ENCODE measurements around the gene HES3.

Gene HES3

DNA sequence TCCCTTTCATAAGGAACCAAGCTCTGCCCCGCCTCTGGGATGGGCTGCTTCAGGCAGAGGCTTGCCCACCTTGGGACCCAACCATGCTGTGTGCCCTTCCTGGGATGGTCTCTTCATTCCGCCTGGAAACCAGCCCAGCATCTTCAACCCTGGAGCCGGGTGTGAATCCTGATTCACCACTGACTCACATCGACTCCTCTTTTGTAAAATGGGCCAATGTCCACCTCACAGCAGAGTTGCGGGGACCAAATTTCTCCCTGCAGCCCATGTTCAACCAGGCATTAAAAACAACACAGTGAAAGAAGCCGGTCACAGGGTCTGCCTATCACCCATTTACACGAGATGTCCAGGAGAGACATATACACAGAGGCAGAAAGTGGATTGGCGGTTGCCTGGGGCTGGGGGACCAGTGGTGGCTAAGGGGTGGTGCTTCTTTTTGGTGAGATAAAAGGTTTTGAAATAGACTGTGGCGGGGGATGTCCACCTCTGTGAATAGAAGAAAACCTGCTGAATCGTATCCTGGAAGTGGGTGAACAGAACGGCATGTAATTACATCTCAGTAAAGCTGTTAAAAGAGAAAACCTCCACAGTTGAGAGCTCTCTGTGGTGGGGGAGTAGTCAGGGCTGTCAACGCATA lies 23.8 kb downstream of the HES3 start:
- Histone ChIP-seq H2BK12ac (ENCODE audit: low read length) (no peak overlapping the region), H3K18ac (ENCODE audit: low read length) (no peak overlapping the region), H3K79me1 (ENCODE audit: low read depth, low read length) (peaks cover 2% of the 10 kb centered on the region), H3K27me3 (ENCODE audit: control insufficient read depth in 3 of 3, insufficient read depth in 3 of 3, low read depth in 1 of 3, low read length in 3 of 3) (no peaks in the 10 kb centered on the region), H2AK5ac (ENCODE audit: low read depth, low read length) (no peak overlapping the region), H3K23ac (ENCODE audit: low read depth, low read length, poor library complexity) (no peak overlapping the region), H3K14ac (ENCODE audit: low read length) (no peak overlapping the region), H4K8ac (ENCODE audit: low read depth, low read length) (no peak overlapping the region), H3K4me2 (ENCODE audit: insufficient read depth, low read length, poor library complexity, severe bottlenecking) (no peak overlapping the region), H3K9me3 (replicated peaks in 1 of 2; ENCODE audit: control insufficient read depth in 2 of 2, insufficient read depth in 1 of 2, low read depth in 1 of 2, low read length in 2 of 2) (no peaks in the 10 kb centered on the region), H3K4me1 (ENCODE audit: control insufficient read depth in 2 of 2, insufficient read depth in 1 of 2, low read depth in 1 of 2, low read length in 2 of 2) (peaks cover 24 to 44% of the 10 kb centered on the region in 2 donors), H3K9ac (ENCODE audit: low read depth, low read length, poor library complexity) (no peak overlapping the region), H3K36me3 (replicated peaks in 1 of 2; ENCODE audit: control insufficient read depth in 2 of 2, insufficient read depth in 2 of 2, low read length in 2 of 2) (peaks cover 7 to 20% of the 10 kb centered on the region in 2 donors), H2BK120ac (ENCODE audit: low read depth, low read length) (no peak overlapping the region), H2BK15ac (ENCODE audit: low read length) (no peak overlapping the region), H4K91ac (ENCODE audit: low read depth, low read length, poor library complexity) (no peak overlapping the region), H3K27ac (replicated peaks; ENCODE audit: low read length) (no peak overlapping the region), H3K4ac (ENCODE audit: low read length) (no peak overlapping the region), H3K4me3 (ENCODE audit: low read length in 2 of 2) (no peak overlapping the region), H2AFZ (ENCODE audit: low read length) (no peak overlapping the region), H2BK5ac (ENCODE audit: low read length) (no peak overlapping the region)
- no CpG with 5 or more reads among the region's 12 CpGs for WGBS, 2 donors (ENCODE audit: extremely low coverage in 2 of 2, insufficient read length in 2 of 2, insufficient replicate concordance in 1 of 2)
- DNase-seq (ENCODE audit: low spot score) = no peak

DNA sequence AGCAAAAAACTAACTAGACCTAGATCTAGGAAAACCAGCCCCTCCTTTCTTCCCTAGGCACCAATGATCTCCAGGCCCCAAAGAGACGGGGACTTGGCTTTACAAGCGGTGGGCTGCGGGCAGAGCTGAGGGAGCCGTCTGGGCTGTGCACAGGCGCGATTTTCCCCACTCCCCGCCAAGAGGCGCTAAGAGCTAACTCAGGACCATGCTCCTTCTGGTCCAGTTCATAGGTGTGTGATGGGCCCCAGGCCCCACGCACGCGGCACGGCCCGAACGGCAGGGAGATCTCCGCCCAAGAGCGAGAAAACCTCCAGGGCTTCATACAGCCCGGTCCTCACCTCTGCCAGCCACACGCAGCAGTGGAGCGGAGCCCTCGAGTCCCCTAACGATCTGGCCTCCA lies 24.4 kb downstream of the HES3 start:
- no peak overlapping the region for H3K14ac ChIP-seq (ENCODE audit: low read length)

DNA sequence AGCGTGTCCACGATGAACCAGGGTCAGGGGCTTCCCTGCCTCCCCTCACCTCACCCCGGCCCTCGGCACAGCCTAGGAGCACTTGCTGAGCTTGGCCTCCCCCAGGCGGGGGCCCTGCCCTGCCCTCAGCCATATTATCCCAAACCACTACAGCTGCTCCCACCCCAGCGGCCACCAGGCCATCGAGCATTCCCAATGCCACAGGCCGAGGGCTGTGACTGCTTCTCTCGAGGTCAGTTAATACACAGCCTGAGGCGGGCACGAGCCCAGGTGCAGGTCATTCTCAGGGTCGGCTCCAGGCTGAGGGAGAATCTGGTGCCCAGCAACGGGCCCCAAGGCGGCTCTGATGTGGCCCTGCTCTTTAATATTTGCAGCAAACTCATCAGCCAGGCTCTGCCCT lies 25.3 kb downstream of the HES3 start:
- H4K8ac ChIP-seq (ENCODE audit: low read depth, low read length) = no peak overlapping the region
- peaks cover 2% of the 10 kb centered on the region for H3K79me1 ChIP-seq (ENCODE audit: low read depth, low read length)
- H2BK12ac ChIP-seq (ENCODE audit: low read length) = no peak overlapping the region
- H2BK5ac ChIP-seq (ENCODE audit: low read length) = peak overlapping the region; percentile 15
- peak overlapping the region; percentile 76 for H2BK15ac ChIP-seq (ENCODE audit: low read length)
- H4K91ac ChIP-seq (ENCODE audit: low read depth, low read length, poor library complexity) = no peak overlapping the region
- no CpG with 5 or more reads among the region's 14 CpGs for WGBS, 2 donors (ENCODE audit: extremely low coverage in 2 of 2, insufficient read length in 2 of 2, insufficient replicate concordance in 1 of 2)
- no peak overlapping the region for H2BK120ac ChIP-seq (ENCODE audit: low read depth, low read length)
- H3K4me1 ChIP-seq (ENCODE audit: control insufficient read depth in 2 of 2, insufficient read depth in 1 of 2, low read depth in 1 of 2, low read length in 2 of 2) = peaks cover 28 to 53% of the 10 kb centered on the region in 2 donors
- no peaks in the 10 kb centered on the region for H3K9me3 ChIP-seq (replicated peaks in 1 of 2; ENCODE audit: control insufficient read depth in 2 of 2, insufficient read depth in 1 of 2, low read depth in 1 of 2, low read length in 2 of 2)
- H3K27me3 ChIP-seq (ENCODE audit: control insufficient read depth in 3 of 3, insufficient read depth in 3 of 3, low read depth in 1 of 3, low read length in 3 of 3) = no peaks in the 10 kb centered on the region
- no peak overlapping the region for H3K4me3 ChIP-seq (ENCODE audit: low read length in 2 of 2)
- H3K23ac ChIP-seq (ENCODE audit: low read depth, low read length, poor library complexity) = peak overlapping the region; percentile 56
- no peak for DNase-seq (ENCODE audit: low spot score)
- peak overlapping the region; percentile 77 for H3K18ac ChIP-seq (ENCODE audit: low read length)
- peak overlapping the region; percentile 89 for H2AK5ac ChIP-seq (ENCODE audit: low read depth, low read length)
- no peak overlapping the region for H3K9ac ChIP-seq (ENCODE audit: low read depth, low read length, poor library complexity)
- H3K4me2 ChIP-seq (ENCODE audit: insufficient read depth, low read length, poor library complexity, severe bottlenecking) = no peak overlapping the region
- H2AFZ ChIP-seq (ENCODE audit: low read length) = no peak overlapping the region
- no peak overlapping the region for H3K27ac ChIP-seq (replicated peaks; ENCODE audit: low read length)
- H3K36me3 ChIP-seq (replicated peaks in 1 of 2; ENCODE audit: control insufficient read depth in 2 of 2, insufficient read depth in 2 of 2, low read length in 2 of 2) = peaks cover 5 to 19% of the 10 kb centered on the region in 2 donors
- peak overlapping the region; percentile 28 for H3K4ac ChIP-seq (ENCODE audit: low read length)
- H3K14ac ChIP-seq (ENCODE audit: low read length) = no peak overlapping the region

More for the DNA sequence above, 24.4 kb downstream of the HES3 start:
- Histone ChIP-seq H3K4me3 (ENCODE audit: low read length in 2 of 2) (no peak overlapping the region), H4K91ac (ENCODE audit: low read depth, low read length, poor library complexity) (no peak overlapping the region), H3K4me2 (ENCODE audit: insufficient read depth, low read length, poor library complexity, severe bottlenecking) (no peak overlapping the region), H3K4me1 (ENCODE audit: control insufficient read depth in 2 of 2, insufficient read depth in 1 of 2, low read depth in 1 of 2, low read length in 2 of 2) (peaks cover 28 to 47% of the 10 kb centered on the region in 2 donors), H3K36me3 (replicated peaks in 1 of 2; ENCODE audit: control insufficient read depth in 2 of 2, insufficient read depth in 2 of 2, low read length in 2 of 2) (peaks cover 7 to 20% of the 10 kb centered on the region in 2 donors), H3K9ac (ENCODE audit: low read depth, low read length, poor library complexity) (no peak overlapping the region), H2BK120ac (ENCODE audit: low read depth, low read length) (no peak overlapping the region), H3K18ac (ENCODE audit: low read length) (no peak overlapping the region), H2BK12ac (ENCODE audit: low read length) (no peak overlapping the region), H3K23ac (ENCODE audit: low read depth, low read length, poor library complexity) (no peak overlapping the region), H2BK15ac (ENCODE audit: low read length) (no peak overlapping the region), H4K8ac (ENCODE audit: low read depth, low read length) (no peak overlapping the region), H3K27me3 (ENCODE audit: control insufficient read depth in 3 of 3, insufficient read depth in 3 of 3, low read depth in 1 of 3, low read length in 3 of 3) (no peaks in the 10 kb centered on the region), H2AFZ (ENCODE audit: low read length) (no peak overlapping the region), H3K27ac (replicated peaks; ENCODE audit: low read length) (no peak overlapping the region), H3K9me3 (replicated peaks in 1 of 2; ENCODE audit: control insufficient read depth in 2 of 2, insufficient read depth in 1 of 2, low read depth in 1 of 2, low read length in 2 of 2) (no peaks in the 10 kb centered on the region), H2BK5ac (ENCODE audit: low read length) (peak overlapping the region; percentile 15), H2AK5ac (ENCODE audit: low read depth, low read length) (no peak overlapping the region), H3K4ac (ENCODE audit: low read length) (no peak overlapping the region), H3K79me1 (ENCODE audit: low read depth, low read length) (peaks cover 2% of the 10 kb centered on the region)
- WGBS, 2 donors (ENCODE audit: extremely low coverage in 2 of 2, insufficient read length in 2 of 2, insufficient replicate concordance in 1 of 2) = no CpG with 5 or more reads among the region's 21 CpGs
- DNase-seq (ENCODE audit: low spot score) = no peak

DNA sequence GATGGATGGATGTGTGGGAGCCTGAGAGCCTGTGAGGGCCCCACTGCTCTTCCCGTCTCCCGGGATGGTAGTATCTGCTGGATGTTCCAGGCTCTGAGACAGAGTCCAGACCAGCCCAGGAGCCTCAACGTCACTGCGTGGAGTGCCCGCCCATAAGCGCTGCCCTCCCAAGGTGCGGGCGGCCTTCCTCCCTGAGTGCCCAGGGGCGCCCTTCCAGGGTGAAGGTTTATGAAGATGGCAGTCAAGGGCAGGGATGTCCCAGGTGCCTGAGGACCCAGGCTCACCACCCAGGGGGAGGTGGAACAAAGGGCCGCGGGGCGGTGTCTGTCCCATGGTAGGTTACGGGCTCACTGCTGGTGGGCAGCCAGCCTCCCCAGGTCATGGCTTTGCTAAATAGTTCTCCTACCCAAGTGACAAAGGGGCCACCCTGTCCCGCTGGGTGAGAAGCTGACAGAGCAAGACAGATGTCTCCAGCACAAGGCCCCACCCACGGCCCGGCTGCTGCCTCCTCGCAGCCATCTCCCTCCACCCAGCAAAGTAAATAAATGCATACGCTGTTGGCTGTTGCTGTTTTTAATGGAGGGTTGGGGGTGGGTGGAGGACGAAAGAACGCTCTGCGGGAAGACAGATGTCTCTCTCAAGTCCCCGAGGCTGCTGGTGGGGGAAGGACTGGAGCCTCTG lies 25.9 kb downstream of the HES3 start:
- peaks cover 28 to 53% of the 10 kb centered on the region in 2 donors for H3K4me1 ChIP-seq (ENCODE audit: control insufficient read depth in 2 of 2, insufficient read depth in 1 of 2, low read depth in 1 of 2, low read length in 2 of 2)
- peak overlapping the region; percentile 95 for H2BK15ac ChIP-seq (ENCODE audit: low read length)
- H3K27me3 ChIP-seq (ENCODE audit: control insufficient read depth in 3 of 3, insufficient read depth in 3 of 3, low read depth in 1 of 3, low read length in 3 of 3) = no peaks in the 10 kb centered on the region
- peak overlapping the region; percentile 48 for H2AK5ac ChIP-seq (ENCODE audit: low read depth, low read length)
- H3K4ac ChIP-seq (ENCODE audit: low read length) = no peak overlapping the region
- no peak overlapping the region for H4K91ac ChIP-seq (ENCODE audit: low read depth, low read length, poor library complexity)
- H2BK5ac ChIP-seq (ENCODE audit: low read length) = no peak overlapping the region
- no peak overlapping the region for H3K4me3 ChIP-seq (ENCODE audit: low read length in 2 of 2)
- no peak overlapping the region for H3K23ac ChIP-seq (ENCODE audit: low read depth, low read length, poor library complexity)
- no peak overlapping the region for H3K4me2 ChIP-seq (ENCODE audit: insufficient read depth, low read length, poor library complexity, severe bottlenecking)
- peak overlapping the region; percentile 79 for H3K18ac ChIP-seq (ENCODE audit: low read length)
- peak overlapping the region; percentile 32 for H3K14ac ChIP-seq (ENCODE audit: low read length)
- H4K8ac ChIP-seq (ENCODE audit: low read depth, low read length) = no peak overlapping the region
- no peak overlapping the region for H2BK12ac ChIP-seq (ENCODE audit: low read length)
- H3K27ac ChIP-seq (replicated peaks; ENCODE audit: low read length) = no peak overlapping the region
- peaks cover 3% of the 10 kb centered on the region for H3K79me1 ChIP-seq (ENCODE audit: low read depth, low read length)
- no peaks in the 10 kb centered on the region for H3K9me3 ChIP-seq (replicated peaks in 1 of 2; ENCODE audit: control insufficient read depth in 2 of 2, insufficient read depth in 1 of 2, low read depth in 1 of 2, low read length in 2 of 2)
- H3K36me3 ChIP-seq (replicated peaks in 1 of 2; ENCODE audit: control insufficient read depth in 2 of 2, insufficient read depth in 2 of 2, low read length in 2 of 2) = peaks cover 5 to 24% of the 10 kb centered on the region in 2 donors
- H2BK120ac ChIP-seq (ENCODE audit: low read depth, low read length) = no peak overlapping the region
- DNase-seq (ENCODE audit: low spot score) = no peak
- H3K9ac ChIP-seq (ENCODE audit: low read depth, low read length, poor library complexity) = no peak overlapping the region
- WGBS, 2 donors (ENCODE audit: extremely low coverage in 2 of 2, insufficient read length in 2 of 2, insufficient replicate concordance in 1 of 2) = no CpG with 5 or more reads among the region's 22 CpGs
- no peak overlapping the region for H2AFZ ChIP-seq (ENCODE audit: low read length)
